CD4-positive, alpha-beta T cell treated with Interleukin-21 for 1 hour (primary cell): ENCODE data around the gene CBX3.
A peak's percentile ranks its signal among the peaks of the same experiment; 100 is the strongest.

Experiments
- DNase-seq: peaks from one replicate; pipeline ENCODE4 v3.0.0-alpha.2; 2020

CBX3 gene

DNA sequence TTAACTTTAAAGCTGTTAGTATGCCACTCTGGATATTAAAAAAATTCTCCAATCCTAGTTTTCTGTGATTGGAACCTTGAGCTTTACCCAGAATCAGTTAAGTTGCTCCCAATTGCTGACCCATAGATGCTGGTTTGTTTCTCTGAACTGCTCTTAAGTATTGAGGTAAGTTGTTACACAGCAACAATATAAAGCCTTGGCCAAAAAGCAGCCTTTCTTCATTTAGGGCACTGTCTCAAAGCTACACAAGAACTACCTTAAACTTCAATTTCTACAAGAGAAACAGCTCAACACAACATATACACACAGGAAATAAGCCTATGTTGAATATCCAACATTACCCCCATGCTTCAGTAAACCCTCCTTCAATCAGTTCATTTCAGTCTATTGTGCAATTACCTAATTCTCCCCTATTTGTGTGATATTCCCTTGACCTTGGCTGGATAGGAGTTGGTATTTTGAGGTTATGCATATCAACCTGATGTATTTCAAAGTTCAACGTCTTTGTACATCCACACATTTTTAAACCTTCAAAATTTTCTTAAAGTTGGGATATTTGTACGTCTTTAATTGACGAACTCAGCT is 12.5 kb upstream of the CBX3 start:
- DNase-seq: peak; percentile 41

- DNase-seq: peak; percentile 32
Observed at GRCh38 chr7:26189697-26190096, 11.8 kb upstream of the CBX3 start.

- DNase-seq: peak; percentile 28
Observed at GRCh38 chr7:26190417-26190869, 11.1 kb upstream of the CBX3 start.

GRCh38 chr7:26191233-26191973 is 10.1 kb upstream of the CBX3 start:
- no peak for DNase-seq

GRCh38 chr7:26191974-26192479 is 9.5 kb upstream of the CBX3 start:
- DNase-seq: no peak

DNA sequence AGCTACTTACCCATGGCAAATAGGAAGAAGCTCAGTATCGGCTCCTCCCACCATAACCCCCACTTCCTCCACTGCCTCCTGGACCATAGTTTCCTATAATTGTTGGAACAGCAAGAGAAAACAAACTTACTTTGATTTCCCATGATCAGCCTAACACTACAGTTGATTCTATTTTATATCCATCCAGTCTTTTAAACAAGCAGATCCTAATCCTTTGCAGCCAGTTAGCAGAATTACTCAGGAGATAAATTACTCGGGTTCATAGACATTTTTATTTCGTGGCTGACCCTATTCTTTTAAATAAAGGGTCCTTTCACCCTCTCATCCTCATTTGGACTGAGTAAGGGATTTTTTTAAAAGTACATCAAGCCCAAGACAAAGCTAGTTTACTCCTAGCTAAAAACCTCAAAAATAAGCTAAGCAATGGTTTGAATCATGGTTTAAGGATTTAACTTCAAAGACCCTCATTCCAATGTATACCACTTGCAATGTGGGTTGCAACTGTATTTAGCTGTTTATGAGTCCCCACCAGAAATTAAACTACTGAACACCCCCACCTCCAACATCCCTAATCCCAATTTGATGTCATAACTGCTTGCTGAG is 9.0 kb upstream of the CBX3 start:
- DNase-seq: no peak

DNA sequence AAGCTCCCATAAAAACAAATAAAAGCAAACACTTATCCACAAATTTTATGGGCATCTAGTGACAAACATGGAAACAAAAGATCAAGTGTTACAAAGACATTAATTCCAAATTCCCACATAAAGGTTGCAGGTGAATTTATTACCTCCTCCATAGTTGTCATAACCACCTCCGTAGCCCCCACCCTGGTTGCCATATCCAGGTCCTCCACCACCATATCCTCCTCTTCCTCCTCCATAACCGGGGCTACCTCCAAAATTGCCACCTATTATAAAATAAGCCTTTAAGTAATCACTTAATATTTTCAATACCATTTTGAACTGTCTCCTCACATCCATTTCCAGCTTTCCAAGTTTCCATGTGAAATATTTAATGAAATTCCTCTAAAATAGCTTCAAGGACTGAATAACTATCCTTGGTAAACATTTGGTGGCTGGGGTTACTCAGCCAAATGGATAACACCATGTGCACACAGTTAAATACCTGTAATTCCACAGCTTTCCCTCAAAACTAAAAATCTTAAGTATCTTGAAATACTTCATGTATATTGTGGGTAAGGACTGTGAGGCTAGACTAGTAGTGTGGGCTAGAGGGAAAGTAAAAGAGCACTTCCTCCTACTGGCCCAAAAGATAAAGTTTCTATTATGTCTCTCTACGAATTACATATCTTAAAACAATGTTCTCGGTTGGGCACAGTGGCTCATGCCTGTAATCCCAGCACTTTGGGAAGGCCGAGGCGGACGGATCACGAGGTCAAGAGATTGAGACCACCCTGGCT is 7.9 kb upstream of the CBX3 start:
- DNase-seq: peak; percentile 26

DNA sequence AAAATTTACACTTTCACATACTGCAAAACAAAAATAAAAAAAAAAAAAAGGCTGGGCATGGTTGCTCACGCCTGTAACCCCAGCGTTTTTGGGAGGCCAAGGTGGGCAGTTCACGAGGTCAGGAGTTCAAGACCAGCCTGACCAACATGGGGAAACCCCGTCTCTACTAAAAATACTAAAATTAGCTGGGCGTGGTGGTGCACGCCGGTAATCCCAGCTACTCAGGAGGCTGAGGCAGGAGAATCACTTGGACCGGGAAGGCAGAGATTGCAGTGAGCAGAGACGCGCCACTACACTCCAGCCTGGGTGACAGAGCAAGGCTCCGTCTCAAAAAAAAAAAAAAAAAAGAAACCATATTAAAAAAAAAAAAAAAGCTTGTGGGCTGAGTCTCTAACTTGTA is 6.8 kb upstream of the CBX3 start:
- peak; percentile 30 for DNase-seq

DNA sequence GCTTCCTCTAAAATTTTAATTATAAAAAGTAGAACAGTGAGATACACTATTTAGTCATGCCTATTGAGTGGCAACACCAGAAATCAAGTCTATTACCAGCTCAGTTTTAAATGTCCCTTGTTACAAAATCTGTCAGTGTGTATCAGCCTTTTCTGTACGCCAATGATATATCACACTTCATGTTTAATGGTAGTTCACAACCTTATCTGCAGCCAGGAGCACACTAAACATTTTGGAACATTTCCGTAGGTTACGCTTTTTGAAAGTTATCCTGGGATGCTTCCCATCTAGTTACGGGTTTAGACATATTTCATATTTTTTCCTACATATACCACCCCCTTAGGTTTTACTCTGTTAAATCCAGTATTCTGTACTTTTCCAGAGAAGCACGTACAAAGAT is 6.4 kb upstream of the CBX3 start:
- DNase-seq: no peak

DNA sequence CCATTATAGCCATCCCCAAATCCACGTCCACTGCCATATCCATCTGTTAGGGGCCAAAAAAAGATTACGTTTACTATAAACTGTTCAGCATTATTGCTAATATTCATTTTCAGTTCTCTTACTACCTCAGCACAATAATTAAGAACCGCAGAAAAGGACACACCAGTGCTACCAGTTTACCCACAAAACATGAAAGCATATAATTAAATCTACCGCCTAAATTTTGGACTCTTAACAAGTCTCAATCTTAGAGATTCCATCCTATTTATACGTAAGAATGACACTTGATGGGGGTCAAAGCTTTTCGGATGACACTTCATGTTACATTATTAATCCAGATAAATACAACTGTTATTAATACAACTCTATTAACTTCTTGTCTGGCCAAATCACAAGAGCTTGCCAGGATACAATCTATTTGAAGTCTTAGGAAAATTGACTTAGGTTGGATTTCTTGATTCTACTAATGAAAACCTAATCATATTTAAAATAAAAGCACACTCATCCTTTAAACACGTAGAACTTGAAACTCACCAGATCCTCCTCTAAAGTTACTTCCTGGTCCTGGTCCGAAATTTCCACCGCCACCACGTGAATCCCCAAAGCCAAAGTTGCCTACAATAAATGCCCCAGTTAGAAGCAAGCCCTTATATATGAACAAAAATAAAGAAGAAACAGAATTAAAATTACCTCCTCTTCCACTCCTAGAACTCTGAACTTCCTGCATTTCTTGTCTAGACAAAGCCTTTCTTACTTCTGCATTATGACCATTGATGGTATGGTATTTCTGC is 5.5 kb upstream of the CBX3 start:
- DNase-seq: no peak

DNA sequence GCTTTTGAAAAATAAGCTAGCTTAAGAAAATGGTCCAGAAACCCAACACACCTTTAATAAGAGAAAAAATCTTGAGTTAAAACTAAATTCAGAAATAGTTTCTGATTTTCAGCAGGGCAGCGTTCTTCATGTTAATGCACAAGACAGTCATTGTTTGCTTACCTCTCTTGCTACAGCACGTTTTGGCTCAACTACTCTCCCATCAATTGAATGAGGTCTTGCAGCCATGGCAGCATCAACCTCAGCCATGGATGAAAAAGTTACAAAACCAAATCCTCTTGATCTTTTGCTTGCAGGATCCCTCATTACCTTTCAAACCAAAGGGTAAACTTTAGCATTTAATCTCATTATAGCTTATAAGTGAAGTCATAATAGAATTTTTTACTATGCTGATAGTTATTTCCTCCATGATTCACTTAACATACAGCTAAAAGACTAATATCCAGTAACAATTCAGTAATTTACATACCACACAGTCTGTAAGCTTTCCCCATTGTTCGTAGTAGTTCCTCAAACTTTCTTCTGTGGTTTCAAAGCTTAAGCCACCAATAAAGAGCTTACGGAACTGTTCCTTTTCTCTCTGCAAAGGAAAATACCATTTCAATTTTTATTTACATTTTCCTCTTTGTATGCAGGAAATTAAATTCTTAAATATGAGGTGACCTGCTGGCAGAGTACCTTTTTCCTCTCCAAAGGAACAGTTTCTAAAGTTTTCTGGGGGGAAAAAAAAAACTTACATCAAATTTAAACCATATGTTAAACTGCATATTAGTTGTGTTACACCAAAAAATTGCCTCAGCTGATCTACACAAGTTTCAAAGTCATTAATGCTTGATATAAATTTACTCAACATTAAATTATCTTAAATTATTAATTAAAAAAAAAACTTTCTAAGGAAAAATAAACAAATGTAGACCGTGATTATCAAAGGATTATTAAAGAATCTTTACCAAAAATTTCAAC is 4.1 kb upstream of the CBX3 start:
- DNase-seq: no peak

DNA sequence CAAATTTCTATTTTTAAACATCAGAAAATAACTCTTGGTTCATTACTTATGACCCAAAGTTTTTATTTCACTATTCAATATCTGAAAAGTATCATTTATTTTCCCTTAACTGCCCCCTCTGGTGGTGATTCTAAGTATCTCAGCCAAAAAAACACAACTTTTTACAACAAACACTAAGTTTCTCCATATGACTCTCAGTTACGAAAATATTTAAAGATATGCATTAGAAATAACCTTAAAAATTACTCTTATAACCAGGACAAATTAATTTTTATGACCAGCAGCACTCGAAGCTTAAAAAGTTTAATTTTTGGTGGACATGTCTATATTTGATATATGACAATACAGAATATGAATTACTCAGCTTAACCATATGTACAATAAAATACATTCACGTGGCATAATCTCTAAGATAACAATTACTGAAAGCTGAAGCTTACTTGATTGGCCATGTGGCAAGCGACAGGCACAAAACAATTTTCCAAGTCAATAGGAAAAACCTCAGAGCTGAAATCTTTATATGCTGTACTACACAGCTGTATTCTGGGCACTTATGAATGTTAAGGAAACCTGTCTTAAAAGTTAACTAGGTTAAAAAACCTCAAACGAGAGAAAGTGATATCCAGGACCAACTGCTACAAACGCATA is 3.3 kb upstream of the CBX3 start:
- DNase-seq: peak; percentile 70

DNA sequence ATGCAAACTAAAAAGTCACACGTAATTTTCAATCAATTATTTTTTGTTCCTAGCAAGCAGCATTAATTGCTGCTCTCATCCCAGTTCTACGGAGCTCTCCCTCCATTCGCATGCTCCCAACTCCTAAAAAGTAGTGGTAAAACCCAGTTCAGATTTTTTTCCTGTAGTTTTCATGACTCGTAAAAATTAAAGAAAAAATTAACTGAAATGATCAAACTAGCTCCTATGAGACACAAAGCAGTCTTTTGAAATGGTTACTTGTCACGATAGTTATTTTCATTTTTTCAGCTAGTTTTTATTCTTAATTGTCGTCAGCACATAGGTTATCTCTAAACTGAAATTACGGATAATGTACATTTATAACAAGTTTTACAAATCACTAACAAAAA is 2.8 kb upstream of the CBX3 start:
- no peak for DNase-seq

DNA sequence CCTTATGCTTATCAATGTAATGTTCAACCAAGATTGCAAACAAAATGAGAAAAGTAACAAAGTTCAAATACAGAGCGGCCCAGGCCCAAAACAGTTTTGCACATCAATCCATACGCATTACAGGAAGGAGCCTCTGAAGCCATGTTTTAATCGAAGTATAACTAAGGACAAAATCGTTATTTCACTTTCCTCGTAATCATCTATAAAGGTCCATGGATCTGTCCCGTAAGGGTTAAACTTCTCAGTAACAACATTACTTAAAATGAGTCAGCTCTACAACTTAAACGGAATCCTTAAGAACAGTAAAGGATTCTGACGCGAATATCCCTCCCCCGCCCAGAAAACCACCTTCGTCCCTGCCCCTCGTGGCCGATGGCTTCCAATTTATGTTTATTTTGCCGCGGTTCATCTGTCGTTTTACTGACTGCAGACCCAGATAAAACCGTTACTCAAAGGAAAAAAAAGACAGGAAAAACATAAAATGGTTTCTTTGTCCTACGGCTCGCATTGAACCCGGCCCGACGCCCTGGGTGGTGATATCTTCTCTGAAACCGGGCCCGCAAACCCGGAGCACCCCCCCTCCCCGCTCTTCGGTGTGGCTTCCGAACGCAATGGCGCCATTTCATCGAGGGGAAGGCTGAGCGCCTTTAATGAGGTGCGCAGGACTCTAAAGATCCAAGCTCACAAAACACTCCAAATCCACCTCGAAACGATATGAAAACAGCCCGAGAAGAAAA is 2.1 kb upstream of the CBX3 start:
- DNase-seq: peak; percentile 78

GRCh38 chr7:26200038-26200443 is 1.5 kb upstream of the CBX3 start:
- peak; percentile 72 for DNase-seq

- peak; percentile 99 for DNase-seq
Observed at GRCh38 chr7:26200444-26201246, 900 bp upstream of the CBX3 start, which contains the start of gene HNRNPA2B1. Gene HNRNPA2B1 (minus strand): TSS chr7:26200746. CDS start chr7:26200577, 169 bp downstream.

DNA sequence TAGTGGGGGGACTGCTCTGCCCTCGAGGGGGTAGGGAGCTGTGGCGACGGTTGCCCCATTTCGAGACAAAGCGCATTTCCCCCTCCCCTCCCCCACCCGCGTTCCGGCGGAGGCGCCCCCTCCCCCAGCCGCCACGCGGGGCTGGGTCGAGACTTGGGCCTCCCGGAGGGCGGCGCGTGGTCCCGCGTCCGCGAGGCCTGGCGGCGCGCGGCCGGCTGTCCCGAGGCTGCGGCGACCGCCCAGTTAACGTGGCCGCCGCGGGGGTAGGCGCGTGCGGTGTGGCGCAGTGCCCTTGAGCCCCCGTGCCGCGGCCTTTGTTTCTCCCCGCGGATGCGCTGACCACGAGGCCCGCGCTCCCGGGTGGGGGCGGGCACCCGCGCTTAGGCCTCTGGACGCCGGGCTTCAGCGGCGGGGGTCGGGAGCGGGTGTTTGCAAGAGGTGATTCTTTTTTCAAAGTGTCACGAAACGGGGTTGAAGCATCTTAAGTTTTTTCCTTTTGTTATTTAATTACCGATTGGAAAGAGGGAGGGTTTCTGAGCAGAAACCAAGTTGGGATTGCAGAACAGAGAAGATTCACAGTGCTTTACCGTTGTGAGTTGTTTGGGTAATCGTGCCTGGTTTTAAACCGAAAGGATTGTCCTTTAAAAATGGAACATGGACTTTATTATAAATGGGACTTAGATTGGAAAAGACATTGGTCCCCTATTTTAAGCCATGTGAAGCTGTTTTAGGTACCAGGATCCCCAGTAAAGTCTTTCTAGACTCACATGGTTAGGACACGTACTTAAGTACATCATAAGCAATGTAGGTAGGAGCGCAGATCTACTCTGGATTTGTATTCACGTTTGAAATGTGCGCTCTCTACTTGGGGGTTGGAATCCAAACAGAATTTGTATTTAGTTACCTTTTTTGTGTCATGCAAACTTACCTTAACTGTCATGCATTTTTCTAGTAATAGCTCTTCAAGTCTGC is 760 bp downstream of the CBX3 start:
- peak; percentile 62 for DNase-seq

- DNase-seq: no peak
Observed at GRCh38 chr7:26203016-26203415, 1.5 kb downstream of the CBX3 start.
